HG03469 (cell line): Measurements from ENCODE around the gene KCNQ2.
"Not testable (repeated sequence)": the region's sequence is repeated elsewhere in the genome, so short reads cannot be mapped to it uniquely, and the experiment has no call there.

Experiments used
- ATAC-seq: cut with Tn5 transposase; IDR thresholded peaks from one replicate; pipeline ENCODE4 v1.9.1; 2021; ENCODE audit warnings: mild to moderate bottlenecking, moderate library complexity, moderate number of reproducible peaks; ENCODE audit not compliant: unreplicated experiment

KCNQ2 gene

DNA sequence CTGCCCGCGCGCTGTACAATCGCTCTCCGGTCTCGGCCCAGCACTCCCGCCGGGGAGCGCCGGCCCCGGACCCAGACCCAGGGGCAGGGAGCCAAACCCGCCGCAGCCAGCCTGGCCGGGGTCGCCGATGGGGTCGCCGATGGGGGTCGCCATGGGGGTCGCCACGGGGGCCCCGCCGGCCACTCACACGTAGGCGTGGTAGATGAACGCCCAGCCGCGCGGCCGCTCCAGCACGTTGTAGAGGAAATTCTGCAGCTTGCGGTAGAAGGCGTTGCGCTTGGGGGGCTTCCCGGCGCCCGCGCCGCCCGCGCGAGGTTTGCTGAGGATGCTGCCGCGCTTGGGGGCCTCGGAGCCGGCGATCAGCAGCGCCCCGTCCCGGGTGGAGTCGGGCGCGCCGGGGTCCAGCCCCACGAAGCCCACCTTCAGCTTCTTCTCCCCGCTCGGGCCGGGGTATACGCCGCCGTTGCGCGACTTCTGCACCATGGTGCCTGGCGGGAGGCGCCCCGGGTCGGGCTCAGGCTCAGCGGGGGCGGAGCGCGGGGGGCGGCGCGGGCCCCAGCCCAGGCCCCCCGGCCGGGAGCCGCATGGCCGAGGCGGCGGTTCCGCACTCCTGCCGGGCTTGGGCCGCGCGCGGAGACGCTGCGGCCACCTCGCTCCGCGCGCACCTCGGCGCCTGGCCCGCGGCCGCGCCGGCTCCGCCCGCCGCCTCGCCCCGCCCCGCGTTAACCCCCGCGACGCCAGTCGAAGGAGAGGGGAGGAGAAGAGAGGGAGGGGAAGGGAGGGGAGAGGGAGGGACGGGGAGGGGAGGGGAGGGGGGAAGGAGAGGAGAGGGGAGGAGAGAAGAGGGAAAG, at the start of gene KCNQ2:
Gene KCNQ2, minus strand, starts transcription at position 675 of the 851 bp plus-strand sequence. Its CDS starts 192 bp downstream, at position 483.
- ATAC-seq: no peak

DNA sequence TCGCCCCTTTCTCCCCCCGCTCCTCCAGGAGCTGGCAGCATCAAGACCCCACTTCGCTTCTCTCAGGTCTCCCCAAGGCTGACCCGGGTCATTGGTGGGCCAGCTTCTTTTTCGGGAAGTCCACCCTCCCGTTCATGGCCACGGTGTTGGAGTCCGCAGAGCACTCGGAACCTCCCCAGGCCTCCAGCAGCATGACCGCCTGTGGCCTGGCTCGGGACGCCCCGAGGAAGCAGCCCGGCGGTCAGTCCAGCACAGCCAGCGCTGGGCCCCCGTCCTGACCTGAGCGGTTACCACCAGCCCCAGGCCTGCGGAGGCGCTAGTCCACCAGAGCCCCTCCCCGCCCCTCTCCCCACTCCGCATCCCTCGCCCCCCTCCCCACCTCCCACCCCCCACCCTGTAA, 49.1 kb upstream of the KCNQ2 start:
- no peak for ATAC-seq

DNA sequence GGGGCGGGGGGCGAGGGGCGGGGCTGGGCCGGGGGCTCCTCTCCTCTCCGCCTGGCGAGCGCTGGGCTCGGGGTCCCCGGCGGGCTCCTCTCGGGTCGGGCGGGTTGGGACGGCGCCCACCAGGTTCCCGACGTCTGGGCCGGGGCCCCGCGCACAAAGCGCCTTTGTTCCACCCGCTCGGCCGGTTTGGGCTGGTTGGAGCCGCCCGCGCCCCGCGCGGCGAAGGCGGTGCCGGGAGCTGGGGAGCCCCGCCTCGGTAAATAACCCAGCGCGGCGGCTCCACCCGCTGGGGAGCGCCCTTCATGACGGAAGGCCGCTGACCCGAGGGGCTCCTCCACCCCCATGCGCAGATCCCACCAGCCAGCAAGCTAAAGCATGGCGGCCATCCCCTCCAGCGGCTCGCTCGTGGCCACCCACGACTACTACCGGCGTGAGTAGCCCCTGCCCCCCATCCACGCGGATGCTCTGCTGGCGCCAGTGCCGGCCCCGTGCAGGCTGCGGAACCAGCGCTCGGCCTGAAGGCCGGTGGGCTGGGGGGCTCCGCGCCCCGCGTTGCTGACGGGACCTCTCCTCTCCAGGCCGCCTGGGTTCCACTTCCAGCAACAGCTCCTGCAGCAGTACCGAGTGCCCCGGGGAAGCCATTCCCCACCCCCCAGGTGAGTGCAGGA, 48.6 kb upstream of the KCNQ2 start:
- ATAC-seq: no peak

DNA sequence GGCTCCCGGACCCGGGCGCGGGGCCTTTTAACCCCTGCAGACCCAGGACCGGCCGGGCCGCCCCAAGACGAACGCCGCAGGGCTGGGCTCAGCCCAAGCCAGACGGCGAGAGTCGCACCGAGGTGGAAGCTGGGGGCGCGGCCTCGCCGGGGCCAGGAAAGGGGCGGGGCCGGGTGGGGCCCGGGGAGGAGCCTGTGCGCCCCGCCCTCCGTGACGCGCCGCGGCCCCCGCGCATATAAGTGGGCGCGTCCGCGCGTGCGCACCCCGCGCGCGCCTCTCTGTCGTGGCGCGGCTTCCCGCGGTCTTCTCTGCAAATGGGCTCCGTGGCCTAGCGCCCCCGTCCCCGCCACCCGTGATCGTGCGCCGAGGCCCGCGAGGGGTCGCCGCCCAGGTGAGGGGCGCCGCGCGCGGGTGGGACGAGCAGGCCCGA, 48.1 kb upstream of the KCNQ2 start, which contains the start of gene PPDPF:
Gene PPDPF, plus strand, starts transcription at position 262 of the 430 bp plus-strand sequence. CDS start 544 bp downstream, outside the sequence.
- ATAC-seq: peak; percentile 49

DNA sequence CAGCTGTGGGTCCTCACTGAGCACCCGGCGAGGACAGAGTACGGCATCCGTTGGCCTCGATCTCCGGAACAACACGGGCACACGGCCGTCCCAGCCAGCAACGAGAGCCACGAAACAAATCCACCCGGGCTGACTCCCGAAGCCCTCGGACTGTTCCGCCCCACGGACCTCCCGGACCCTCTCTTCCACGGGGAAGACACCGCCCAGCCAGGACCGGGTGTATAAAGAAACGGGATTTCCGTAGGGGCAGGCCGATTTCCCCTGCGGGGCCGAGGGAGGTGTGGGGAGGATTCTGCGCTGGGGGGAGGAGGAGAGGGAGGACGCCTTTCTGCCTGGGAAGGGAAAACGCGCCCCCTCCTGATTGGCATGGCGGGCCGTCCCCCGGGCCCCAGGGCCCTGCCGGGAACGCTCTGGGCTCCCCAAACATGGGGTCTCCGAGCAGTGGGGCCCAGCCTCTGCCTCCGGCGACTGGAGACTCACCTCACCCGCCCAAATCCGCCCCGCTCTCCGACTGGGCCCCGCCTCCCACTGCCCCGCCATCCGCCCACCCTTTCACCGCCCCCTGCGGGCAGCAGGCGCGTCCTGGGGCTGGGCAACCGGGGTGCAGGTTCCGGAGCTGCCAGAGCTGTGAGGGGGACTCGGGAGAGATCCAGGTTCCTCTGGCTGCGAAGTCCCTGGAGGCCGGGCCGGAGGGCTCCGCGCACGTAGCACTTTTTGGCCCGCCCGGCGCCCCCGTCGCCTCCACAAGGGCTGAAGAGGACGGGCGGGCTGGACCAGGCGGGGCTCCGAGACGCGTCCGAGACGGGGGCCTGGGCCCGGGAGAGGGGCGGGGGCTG, 47.4 kb upstream of the KCNQ2 start:
- ATAC-seq: peak; percentile 23

DNA sequence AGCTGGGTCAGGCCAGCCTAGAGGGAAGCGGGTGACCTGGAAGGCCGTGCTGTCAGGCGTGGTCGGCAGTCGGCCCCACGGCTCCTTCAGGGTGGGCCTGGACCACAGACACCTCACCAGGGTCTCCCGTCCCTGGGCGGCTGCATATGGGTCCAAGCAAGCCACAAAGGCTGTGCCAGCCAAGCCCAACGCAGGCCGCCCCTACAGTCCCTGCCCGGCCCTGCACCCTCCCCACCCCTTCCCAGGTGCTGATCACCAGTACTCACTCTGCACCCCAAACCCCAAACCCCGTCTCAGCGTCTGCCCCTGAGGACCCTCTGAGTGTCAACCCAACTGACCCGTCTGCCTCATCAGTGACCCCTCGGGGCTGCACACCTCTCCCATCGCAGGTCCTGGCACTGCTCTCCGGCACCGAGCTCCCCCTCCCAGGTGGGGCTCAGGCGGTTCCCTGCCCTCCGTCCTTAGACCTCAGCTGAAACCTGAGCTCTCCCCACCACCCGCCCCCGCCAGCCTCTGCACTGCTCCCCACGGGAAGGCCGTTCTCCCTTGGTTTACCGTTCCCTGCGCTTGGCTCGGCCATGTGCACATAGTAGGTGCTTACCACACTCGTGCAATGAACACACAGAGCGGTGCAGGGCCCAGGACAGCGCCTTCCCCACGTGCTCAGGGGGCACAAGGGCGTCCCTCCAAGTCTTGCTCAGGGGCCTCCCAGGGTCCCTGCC, 46.7 kb upstream of the KCNQ2 start:
- no peak for ATAC-seq

DNA sequence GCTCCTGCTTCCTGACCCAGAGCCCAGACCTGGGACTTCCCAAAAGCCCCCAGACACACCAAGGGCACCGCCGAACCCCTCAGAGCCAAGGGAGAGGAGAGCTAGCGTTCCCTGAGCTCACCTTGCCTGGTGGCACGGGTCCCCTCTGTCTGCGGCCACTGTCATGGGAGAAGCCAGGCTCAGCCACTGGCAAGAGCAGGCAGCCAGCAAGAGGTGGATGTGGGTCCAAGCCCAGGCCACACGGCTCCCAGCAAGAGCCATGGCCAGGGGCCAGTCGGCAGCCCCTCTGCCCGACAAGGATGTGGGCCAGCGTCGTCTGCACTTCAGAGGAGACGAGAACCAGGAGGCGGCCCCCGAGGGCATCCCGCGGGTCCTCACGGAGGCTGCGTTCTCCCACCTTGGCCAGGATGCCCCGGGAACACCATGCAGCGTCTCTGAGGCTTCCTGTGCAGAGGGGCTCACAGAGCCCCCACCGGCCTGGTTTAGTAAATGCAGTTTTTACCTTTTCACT, 46.0 kb upstream of the KCNQ2 start:
- ATAC-seq: no peak

DNA sequence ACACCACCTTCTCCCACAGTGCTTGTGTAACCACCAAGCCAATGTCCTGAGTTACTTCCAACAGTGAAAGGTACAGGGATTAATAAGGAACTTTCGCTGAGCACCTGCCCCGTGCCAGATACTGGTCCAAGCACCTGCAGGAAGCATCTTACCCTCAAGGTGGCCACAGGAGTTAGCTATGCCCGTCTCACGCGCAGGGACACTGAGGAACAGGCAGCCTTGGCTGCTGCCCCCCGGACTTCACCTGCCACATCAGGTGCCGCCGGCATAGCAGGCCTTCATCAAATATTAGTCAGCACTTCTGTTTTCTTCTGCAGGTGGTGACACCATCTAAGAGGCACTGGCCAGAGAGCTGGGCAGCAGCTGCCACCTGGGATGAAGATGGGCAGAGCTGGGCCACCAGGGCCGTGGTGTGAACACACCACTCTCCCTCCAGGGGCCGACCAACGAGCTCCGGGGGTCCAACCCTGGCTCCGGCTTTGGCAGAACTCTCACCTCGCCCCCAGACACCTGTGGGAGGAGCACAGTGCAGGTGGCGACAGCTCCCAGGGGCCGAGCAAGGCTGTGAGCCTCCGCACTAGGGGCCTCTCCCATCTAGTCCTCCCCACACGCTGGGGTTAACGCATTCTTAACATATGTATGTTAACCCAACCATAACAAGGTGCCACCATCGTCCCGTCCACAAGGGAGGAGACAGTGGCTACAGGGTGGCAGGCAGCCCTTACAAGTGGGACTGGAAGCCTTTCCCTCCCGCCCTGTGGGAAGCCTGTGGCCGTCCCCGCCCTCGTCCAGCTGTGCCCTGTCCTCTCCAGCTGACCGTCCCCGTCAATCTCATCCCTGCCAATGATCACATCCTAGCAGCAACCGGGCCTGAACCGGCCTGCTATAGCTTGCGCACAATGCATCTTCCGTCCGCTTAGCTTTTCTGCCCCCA, 45.2 kb upstream of the KCNQ2 start:
- no peak for ATAC-seq

DNA sequence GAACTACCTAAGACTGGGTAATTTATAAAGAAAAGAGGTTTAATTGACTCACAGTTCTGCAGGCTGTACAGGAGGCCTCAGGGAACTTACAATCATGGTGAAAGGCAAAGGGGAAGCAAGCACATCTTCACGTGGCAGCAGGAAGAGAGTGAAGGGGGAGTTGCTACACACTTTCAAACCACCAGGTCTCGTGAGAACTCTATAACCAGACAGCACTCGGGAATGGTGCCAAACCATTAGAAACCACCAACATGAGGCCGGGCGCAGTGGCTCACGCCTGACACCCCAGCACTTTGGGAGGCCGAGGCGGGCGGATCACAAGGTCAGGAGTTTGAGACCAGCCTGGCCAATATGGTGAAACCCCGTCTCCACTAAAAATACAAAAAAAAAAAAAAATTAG, 42.1 kb upstream of the KCNQ2 start:
- not testable (repeated sequence) for ATAC-seq

DNA sequence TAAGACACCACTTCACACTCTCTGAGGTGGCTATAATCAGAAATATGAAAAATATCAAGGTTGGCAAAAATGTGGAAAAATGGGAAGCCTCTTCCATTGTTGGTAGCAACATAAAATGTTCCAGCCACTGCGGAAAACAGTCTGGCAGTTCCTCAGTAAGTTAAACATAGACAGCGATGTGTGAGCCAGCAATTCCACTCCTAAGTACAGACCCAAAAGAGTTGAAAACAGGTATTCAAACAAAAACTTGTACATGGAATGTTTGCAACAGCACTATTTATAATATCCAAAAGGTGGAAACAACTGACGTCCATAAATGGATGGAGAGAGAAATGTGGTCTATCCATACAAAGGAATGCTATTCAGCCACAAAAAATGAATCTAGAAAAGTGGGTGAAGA, 40.8 kb upstream of the KCNQ2 start:
- no peak for ATAC-seq

DNA sequence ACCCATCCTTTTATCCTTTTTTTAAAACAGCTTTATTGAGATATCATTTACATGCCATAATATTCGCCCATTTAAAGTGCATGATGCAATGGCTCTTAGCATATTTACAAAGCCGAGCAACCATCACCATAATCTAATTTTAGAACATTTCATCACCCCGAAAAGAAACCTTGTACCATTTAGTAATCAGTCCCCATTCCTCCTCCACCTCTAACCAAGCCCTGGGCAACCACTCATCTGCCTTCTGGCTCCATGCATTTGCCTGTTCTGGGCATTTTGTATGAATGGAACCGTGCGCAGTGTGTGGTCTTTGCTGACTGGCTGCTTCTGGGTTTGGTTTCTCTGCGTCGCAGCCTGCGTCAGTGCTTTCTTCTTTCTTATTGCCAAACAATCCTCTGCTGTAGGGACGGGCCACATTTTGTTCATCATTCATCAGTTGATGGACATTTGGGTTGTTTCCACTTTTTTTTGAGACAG, 36.7 kb upstream of the KCNQ2 start:
- no peak for ATAC-seq

DNA sequence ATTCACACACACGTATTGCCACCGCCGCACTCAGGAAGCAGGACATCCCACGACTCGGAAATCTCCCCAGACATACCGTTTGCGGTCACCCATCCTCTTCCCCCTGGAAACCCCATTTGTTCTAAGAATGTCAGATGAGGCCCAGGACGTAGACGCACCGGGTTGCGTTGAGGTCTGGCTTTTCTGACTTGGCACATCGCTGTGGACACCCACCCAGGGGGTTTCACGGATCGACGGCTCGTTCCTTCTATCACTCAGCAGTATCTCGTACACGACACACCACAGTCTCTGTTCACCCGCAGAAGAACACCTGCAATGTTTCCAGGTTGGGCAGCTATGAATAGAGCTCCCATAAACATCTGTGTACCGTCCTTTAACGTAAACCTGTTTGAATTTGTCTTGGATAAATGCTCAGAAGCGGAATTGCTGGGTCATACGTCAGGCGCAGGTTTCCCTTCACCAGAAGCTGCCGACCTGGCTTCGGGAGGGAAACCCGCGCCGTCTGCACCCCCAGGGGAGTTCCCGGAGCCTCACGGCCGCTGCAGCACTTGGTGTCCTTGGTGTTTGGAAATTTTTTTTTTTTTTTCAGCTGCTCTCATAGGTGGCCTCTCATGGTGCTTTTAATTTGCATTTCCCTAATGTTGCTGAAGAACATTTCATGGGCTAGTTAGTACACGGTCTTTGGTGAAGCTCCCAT, 35.8 kb upstream of the KCNQ2 start:
- no peak for ATAC-seq

DNA sequence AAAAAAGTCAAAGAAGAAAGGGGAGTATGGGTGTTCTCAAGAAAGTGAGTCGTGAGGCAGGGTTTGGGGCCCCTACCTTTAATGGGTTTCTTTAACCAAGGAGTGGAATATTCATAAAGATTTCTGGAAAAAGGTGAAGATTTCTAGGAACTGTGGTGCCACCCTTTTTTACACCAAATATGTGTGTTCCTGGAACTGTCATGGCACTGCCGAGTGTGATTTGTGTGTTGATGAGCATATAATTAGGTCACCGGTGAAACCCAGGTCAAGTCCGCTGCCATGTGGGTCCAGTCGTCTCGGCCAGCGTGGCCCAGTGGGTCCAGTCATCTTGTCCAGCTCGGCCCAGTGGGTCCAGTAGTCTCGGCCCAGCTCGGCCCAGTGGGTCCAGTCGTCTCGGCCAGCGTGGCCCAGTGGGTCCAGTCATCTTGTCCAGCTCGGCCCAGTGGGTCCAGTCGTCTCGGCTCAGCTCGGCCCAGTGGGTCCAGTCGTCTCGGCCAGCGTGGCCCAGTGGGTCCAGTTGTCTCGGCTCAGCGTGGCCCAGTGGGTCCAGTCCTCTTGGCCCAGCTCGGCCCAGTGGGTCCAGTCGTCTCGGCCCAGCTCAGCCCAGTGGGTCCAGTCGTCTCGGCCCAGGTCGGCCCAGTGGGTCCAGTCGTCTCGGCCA, 34.8 kb upstream of the KCNQ2 start:
- no peak for ATAC-seq

DNA sequence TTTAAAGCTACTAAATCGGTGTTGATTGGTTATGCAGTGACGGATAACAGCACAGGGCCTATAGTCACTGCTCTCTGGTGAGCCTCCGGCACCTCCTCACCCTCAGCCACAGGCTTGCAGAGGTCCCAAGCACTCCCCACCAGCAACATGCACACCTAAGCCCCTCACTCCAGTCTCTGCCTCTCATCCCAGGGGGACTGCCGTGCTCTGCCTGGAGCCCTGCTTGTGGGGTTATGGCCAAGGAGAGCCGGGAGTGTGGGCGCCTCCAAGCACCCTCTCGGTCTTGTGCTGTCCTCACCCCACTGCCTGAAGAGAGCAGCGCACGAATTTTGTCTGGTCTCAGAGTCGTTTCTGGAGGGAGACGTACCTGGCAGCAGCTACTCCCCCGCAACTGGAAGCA, 33.3 kb upstream of the KCNQ2 start:
- no peak for ATAC-seq

DNA sequence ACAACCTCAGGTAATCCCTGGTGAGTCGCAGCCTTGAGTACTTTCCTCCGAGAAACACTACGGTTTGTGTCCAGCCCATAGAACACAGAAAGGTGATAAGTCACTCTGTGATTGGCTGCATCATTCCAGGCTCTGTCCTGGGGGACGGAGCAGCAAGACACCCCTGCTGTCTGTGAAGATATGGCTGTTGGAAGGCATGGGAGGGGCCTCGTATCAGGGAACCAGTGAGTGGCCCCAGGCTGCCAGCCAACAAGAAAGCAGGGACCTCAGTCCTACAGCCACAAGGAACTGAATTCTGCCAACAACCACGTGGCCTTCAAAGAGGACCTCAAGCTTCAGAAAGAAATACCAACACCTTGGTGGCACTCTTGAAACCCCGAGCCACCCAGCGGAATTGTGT, 32.8 kb upstream of the KCNQ2 start:
- ATAC-seq: no peak

DNA sequence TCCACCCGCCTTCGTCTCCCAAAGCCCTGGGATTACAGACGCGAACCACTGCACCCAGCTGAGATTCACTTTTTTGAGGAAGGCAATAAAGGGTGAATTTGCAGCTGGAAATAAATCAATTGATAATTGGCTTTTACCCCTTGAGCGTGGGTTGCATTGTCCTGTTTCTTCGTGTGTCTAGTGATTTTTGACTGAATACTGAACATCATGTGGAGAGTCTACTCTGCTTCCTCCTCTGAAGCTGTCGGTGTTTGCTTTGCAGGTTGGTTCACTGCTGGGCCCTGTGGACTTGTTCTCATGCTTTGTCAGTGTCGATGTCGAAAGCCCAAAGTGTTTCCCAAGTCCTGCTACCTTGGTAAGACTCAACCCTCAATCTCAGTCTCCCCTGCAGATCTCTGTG, 32.2 kb upstream of the KCNQ2 start:
- ATAC-seq: no peak

DNA sequence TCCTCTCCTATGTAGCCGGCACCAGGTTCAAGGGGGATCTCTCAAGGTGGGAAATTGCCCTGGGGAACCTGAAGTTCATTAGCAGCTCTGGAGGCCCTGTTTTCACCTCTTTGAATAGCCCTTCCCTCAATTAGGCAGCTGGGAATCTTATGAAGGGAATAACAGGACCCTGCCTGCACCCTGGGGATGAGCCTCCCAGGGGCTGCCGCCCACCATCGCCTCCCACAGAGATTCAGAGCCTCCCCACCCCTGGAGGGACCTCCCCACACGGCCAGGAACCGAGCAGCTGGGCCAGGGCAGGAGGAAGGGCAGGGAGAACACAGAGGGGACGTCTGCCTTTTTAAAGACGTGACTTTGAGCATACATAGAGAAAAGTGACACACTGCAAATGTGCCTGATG, 31.1 kb upstream of the KCNQ2 start:
- ATAC-seq: no peak

DNA sequence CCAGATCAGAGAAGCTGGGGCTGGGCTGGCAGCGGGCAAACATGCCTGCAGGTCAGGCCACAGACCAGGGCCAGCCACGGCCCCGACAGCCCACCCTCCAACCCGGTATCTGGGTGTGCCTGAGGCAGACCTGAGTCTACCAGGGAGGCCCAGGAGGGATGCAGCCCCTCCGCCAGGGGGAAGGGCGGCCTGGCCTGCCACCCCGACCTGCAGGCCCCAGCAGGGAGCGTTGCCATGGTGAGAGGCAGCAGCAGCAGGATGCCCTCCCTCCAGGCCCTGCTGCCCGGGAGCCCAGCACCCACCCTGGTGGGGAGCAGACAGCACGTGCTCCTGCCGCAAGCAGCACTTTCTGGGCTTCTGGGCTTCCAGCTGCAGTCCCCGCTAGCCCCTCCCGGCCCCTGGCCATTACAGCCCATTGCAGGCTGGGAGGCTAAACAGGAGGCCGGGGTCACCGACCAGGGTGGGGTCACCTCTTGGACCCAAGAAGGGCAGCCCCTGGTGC, 30.3 kb upstream of the KCNQ2 start:
- ATAC-seq: no peak
